Measurements from ENCODE around the gene BTNL3.

DNA sequence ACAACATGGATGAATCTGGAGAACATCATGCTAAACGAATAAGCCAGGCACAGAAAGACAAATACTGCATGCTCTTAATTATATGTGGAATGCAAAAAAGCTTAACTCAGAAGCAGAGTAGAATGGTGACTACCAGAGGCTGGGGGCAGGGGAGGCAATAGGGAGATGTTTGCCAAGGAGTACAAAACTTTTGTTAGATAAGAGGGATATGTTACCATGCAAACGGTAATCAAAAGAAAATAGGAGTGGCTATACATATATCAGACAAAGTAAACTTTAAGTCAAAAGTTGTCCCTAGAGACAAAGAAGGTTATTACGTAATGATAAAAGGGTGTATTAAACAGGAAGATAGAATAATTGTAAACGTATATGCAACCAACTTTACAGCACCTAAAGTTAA lies 17.8 kb upstream of the BTNL3 start:
- TF ChIP-seq POLR2A (IDR thresholded peaks at IDR 0.05) = no peak
- TF ChIP-seq, protein P1, sequence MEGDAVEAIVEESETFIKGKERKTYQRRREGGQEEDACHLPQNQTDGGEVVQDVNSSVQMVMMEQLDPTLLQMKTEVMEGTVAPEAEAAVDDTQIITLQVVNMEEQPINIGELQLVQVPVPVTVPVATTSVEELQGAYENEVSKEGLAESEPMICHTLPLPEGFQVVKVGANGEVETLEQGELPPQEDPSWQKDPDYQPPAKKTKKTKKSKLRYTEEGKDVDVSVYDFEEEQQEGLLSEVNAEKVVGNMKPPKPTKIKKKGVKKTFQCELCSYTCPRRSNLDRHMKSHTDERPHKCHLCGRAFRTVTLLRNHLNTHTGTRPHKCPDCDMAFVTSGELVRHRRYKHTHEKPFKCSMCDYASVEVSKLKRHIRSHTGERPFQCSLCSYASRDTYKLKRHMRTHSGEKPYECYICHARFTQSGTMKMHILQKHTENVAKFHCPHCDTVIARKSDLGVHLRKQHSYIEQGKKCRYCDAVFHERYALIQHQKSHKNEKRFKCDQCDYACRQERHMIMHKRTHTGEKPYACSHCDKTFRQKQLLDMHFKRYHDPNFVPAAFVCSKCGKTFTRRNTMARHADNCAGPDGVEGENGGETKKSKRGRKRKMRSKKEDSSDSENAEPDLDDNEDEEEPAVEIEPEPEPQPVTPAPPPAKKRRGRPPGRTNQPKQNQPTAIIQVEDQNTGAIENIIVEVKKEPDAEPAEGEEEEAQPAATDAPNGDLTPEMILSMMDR (IDR thresholded peaks at IDR 0.05) = no peak
- TF ChIP-seq POLR2AphosphoS5 (IDR thresholded peaks at IDR 0.05) = no peak
